NCI-H748 (cell line): ENCODE data around the gene TMEM129.

Experiments
- DNase-seq: peaks from one replicate; lab custom pipeline; 2025; ENCODE audit not compliant: unreplicated experiment; lab: John Stamatoyannopoulos, UW

Gene TMEM129

DNA sequence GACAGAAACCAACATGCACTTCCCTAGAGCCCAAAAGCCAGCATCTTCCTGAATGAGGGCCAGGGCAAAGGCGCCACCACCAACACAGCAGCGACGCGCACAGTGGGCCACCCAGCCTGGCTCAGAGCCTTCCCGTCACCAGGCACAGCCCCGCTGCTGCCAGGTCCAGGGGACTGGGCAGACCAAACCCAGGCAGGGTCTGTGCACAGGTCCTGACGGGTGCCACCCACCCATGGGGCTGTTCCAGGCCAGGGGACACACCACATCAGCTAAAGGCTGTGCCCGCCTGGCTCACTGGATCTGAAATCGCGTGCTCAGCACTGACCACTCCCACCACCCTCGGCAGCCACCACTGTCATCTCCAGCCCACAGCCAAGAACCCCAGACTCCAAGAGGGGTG is 50.8 kb downstream of the TMEM129 start:
- DNase-seq, result no peak

- DNase-seq, result no peak
These were observed 51.3 kb downstream of the TMEM129 start for GRCh38 chr4:1669850-1670249.

GRCh38 chr4:1669270-1669669 is 51.9 kb downstream of the TMEM129 start:
- no peak for DNase-seq

- DNase-seq, result no peak
These were observed 52.7 kb downstream of the TMEM129 start for GRCh38 chr4:1668488-1668840.

GRCh38 chr4:1667273-1667672 is 53.9 kb downstream of the TMEM129 start:
- DNase-seq, result no peak

DNA sequence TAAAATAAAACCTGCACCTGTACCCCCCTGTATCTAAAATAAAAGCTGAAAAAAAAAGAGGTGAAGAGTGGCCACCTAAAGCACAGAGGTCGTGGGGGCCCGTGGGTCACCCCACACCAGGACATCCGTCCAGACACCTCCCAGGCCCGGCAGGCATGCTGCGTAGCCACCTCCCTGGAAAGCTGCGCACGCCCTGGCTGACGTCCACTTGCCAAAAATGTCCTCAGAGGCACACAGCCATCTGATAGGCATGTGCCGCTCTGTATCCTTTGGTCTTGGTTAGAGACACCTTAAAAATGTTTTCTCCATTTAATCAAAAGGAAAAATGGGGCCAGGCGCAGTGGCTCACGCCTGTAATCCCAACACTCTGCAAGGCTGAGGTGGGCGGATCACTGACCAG is 54.7 kb downstream of the TMEM129 start:
- DNase-seq, result no peak
